ENCODE measurements around the gene AGRN.

GRCh38 chr1:1013105-1013921 lies 6.6 kb upstream of the AGRN start, which contains the start of gene ISG15:
- peak; percentile 86 to 95 (median 93) for TF ChIP-seq POLR2AphosphoS5 (IDR thresholded peaks at IDR 0.05)
- TF ChIP-seq CTCF (IDR thresholded peaks at IDR 0.05), result no peak
- TF ChIP-seq POLR2A (IDR thresholded peaks at IDR 0.05), result peak in 1 of 4 donors; percentile 61
- no peak for TF ChIP-seq EP300 (IDR thresholded peaks at IDR 0.05)
